SU-DHL-6 (cell line): ENCODE measurements around the gene KAT6B.

Source experiments
- H2AFZ ChIP-seq: fragments of 200-600 bp; sonication (generic); 2 replicates; pipeline ENCODE4 v1.6.1; 2014; ENCODE audit warnings: low read depth, mild to moderate bottlenecking, moderate library complexity, mixed read lengths, antibody characterized with exemption, low read length; ENCODE audit not compliant: severe bottlenecking
- H3F3A ChIP-seq: fragments of 200-600 bp; shearing (Covaris generic); 2 replicates; pipeline ENCODE4 v1.6.0; 2016; ENCODE audit warnings: antibody characterized with exemption, mild to moderate bottlenecking; ENCODE audit not compliant: insufficient read depth
- H3K27ac ChIP-seq: fragments of 200-600 bp; sonication (generic); 2 replicates; pipeline ENCODE4 v1.5.1; 2016; ENCODE audit warnings: low read depth, mild to moderate bottlenecking, low read length, moderate library complexity, mixed read lengths
- H3K27me3 ChIP-seq: fragments of 200-600 bp; sonication (generic), shearing (Covaris generic); 2 replicates; pipeline ENCODE4 v1.6.0; 2014; ENCODE audit warnings: mild to moderate bottlenecking, low read length
- H3K36me3 ChIP-seq: fragments of 200-600 bp; sonication (generic); 2 replicates; pipeline ENCODE4 v1.6.1; 2014; ENCODE audit warnings: mild to moderate bottlenecking, low read length, mixed read lengths
- H3K4me2 ChIP-seq: fragments of 300-600, 200-600 bp; shearing (Covaris generic), sonication (generic); 2 replicates; pipeline ENCODE4 v1.6.0; 2014; ENCODE audit warnings: low read length, low read depth, mild to moderate bottlenecking; ENCODE audit not compliant: poor library complexity, severe bottlenecking
- H3K4me3 ChIP-seq: fragments of 200-600 bp; sonication (generic); 2 replicates; pipeline ENCODE4 v1.5.1; 2014; ENCODE audit warnings: antibody characterized with exemption, low read length, mild to moderate bottlenecking, mixed read lengths; ENCODE audit not compliant: insufficient read depth, poor library complexity, severe bottlenecking
- H3K79me2 ChIP-seq: fragments of 200-600 bp; sonication (generic); 2 replicates; pipeline ENCODE4 v1.6.1; 2014; ENCODE audit warnings: mild to moderate bottlenecking, low read length, moderate library complexity; ENCODE audit not compliant: insufficient read depth
- H3K9ac ChIP-seq: fragments of 200-600 bp; sonication (generic); 2 replicates; pipeline ENCODE4 v1.7.0; 2014; ENCODE audit warnings: mild to moderate bottlenecking, low read length
- H3K9me2 ChIP-seq: fragments of 200-600 bp; sonication (generic); replicated peaks from 2 replicates; pipeline ENCODE4 v1.6.1; 2014; ENCODE audit warnings: low read length; ENCODE audit not compliant: insufficient read depth
- H3K9me3 ChIP-seq: fragments of 200-600 bp; sonication (generic); 2 replicates; pipeline ENCODE4 v1.6.1; 2014; ENCODE audit warnings: low read length, mixed read lengths; ENCODE audit not compliant: insufficient read depth
- H4K20me1 ChIP-seq: fragments of 200-600 bp; sonication (generic); 2 replicates; pipeline ENCODE4 v1.6.1; 2014; ENCODE audit warnings: low read depth, mild to moderate bottlenecking, antibody characterized with exemption, low read length, moderate library complexity, mixed read lengths
- EZH2phosphoT487 ChIP-seq: fragments of 200-600 bp; sonication (generic), shearing (Covaris generic); conservative IDR thresholded peaks from 2 replicates; pipeline ENCODE4 v1.6.1; 2018; ENCODE audit warnings: mild to moderate bottlenecking, antibody characterized with exemption, low read length, moderate library complexity, mixed read lengths
- TF ChIP-seq, protein P1 (sequence below): fragments of 200-600 bp; sonication (generic); IDR thresholded peaks from one replicate; pipeline ENCODE4 v1.5.1; 2017; ENCODE audit warnings: antibody characterized with exemption, mild to moderate bottlenecking, low read length, moderate library complexity; ENCODE audit not compliant: insufficient read depth, poor library complexity, severe bottlenecking

Gene KAT6B

DNA sequence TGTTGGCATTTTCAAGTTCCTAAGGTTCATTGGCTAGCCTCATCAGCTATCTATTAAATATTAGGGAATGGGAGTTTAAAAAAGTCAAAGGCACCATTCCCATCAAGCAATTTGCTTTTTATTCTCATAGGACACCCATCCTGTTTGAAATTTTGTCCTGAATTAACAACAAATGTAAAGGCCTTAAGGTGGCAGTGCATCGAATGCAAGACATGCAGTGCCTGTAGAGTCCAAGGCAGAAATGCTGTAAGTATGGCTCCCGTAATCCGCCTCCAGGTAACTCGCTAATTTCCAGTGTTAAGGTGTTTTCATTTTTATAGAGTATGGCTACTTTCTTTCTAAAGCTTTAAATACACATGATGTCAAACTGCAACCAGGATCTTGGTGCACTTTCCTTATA, 143.1 kb downstream of the KAT6B start:
- Histone ChIP-seq H3K4me2 (no peak overlapping the region), H3K9me3 (no peaks in the 10 kb centered on the region), H3K9ac (no peak overlapping the region), H3K27ac (no peak overlapping the region), H3K9me2 (no peaks in the 10 kb centered on the region), H3F3A (no peaks in the 10 kb centered on the region), H3K36me3 (no peaks in the 10 kb centered on the region), H2AFZ (no peak overlapping the region), H3K4me3 (no peak overlapping the region), H3K27me3 (no peaks in the 10 kb centered on the region), H4K20me1 (no peaks in the 10 kb centered on the region), H3K79me2 (no peaks in the 10 kb centered on the region)
- TF ChIP-seq, protein P1, sequence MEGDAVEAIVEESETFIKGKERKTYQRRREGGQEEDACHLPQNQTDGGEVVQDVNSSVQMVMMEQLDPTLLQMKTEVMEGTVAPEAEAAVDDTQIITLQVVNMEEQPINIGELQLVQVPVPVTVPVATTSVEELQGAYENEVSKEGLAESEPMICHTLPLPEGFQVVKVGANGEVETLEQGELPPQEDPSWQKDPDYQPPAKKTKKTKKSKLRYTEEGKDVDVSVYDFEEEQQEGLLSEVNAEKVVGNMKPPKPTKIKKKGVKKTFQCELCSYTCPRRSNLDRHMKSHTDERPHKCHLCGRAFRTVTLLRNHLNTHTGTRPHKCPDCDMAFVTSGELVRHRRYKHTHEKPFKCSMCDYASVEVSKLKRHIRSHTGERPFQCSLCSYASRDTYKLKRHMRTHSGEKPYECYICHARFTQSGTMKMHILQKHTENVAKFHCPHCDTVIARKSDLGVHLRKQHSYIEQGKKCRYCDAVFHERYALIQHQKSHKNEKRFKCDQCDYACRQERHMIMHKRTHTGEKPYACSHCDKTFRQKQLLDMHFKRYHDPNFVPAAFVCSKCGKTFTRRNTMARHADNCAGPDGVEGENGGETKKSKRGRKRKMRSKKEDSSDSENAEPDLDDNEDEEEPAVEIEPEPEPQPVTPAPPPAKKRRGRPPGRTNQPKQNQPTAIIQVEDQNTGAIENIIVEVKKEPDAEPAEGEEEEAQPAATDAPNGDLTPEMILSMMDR = no peak
- no peak for TF ChIP-seq EZH2phosphoT487

DNA sequence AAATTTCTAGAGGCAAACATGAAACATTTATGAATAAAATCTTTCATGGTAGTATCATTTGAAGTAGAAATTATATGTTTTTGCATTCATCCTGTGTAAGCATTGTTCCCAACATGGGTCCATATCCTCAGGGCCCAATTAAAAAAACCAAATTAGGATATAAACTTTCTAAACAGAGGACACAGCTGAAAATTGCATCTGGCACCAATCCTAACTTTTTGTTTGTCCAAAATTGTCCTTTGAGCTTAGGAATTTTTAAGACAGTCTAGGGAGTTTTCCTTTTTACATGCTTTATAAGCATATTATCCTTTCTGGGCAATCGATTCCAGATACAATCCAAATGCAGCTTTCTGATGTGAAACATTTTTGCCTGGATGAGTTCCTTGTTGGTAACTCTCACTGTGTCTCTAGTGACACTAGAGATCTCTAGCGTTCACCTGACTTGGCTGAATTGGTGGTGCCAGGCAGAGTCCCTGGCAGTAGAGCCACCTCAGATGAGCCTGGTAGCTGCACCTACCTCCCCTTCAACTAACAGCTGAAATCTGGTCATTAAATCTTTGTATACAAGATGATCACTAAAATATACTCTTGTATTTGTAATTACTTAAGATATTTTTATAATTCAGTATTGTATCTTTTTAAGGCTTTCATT, 147.5 kb downstream of the KAT6B start:
- Histone ChIP-seq H3K9ac (no peak overlapping the region), H4K20me1 (no peaks in the 10 kb centered on the region), H3K9me3 (no peaks in the 10 kb centered on the region), H3K36me3 (0 out of 2 replicates have a peak, but pooled peaks cover 8% of the 10 kb centered on the region), H3K79me2 (no peaks in the 10 kb centered on the region), H3K27ac (no peak overlapping the region), H3K4me2 (no peak overlapping the region), H3F3A (no peaks in the 10 kb centered on the region), H3K27me3 (no peaks in the 10 kb centered on the region), H2AFZ (no peak overlapping the region), H3K9me2 (no peaks in the 10 kb centered on the region), H3K4me3 (no peak overlapping the region)
- TF ChIP-seq EZH2phosphoT487 = no peak
- TF ChIP-seq, protein P1 = no peak

DNA sequence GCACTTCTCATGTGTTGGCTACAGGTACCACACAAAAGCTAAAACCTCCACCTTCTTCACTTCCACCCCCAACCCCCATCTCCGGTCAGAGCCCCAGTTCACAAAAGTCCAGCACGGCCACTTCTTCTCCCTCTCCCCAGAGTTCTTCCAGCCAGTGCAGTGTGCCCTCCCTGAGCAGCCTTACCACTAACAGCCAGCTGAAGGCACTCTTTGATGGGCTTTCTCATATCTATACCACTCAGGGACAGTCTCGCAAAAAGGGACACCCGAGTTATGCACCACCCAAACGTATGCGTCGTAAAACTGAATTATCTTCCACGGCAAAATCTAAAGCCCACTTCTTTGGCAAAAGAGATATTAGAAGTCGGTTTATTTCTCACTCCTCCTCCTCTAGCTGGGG, 149.4 kb downstream of the KAT6B start:
- Histone ChIP-seq H3K9me2 (no peaks in the 10 kb centered on the region), H3K9ac (no peak overlapping the region), H3F3A (no peaks in the 10 kb centered on the region), H3K4me3 (no peak overlapping the region), H3K27me3 (no peaks in the 10 kb centered on the region), H3K4me2 (no peak overlapping the region), H2AFZ (no peak overlapping the region), H3K36me3 (0 out of 2 replicates have a peak, but pooled peaks cover 8% of the 10 kb centered on the region), H3K79me2 (no peaks in the 10 kb centered on the region), H3K9me3 (no peaks in the 10 kb centered on the region), H3K27ac (no peak overlapping the region), H4K20me1 (no peaks in the 10 kb centered on the region)
- no peak for TF ChIP-seq EZH2phosphoT487
- TF ChIP-seq, protein P1 = no peak
